HFF-Myc (cell line): ENCODE results near the gene EMC10.
"Not testable (repeated sequence)": the region's sequence is repeated elsewhere in the genome, so short reads cannot be mapped to it uniquely, and the experiment has no call there.

Experiments
- DNase-seq: peaks from one replicate; pipeline ENCODE4 v3.0.0-alpha.2; 2011; ENCODE audit warnings: low read depth; ENCODE audit errors: extremely low read depth
- H3K4me3 ChIP-seq: replicated peaks from 2 replicates; pipeline ENCODE4 v1.5.1; 2011; ENCODE audit warnings: low read depth, mild to moderate bottlenecking, control low read depth, low read length
- CTCF ChIP-seq: IDR thresholded peaks from 2 replicates; pipeline ENCODE4 v1.5.1; 2012; ENCODE audit warnings: mild to moderate bottlenecking, low read depth, low read length, control low read depth; ENCODE audit errors: missing control alignments

The EMC10 gene

DNA sequence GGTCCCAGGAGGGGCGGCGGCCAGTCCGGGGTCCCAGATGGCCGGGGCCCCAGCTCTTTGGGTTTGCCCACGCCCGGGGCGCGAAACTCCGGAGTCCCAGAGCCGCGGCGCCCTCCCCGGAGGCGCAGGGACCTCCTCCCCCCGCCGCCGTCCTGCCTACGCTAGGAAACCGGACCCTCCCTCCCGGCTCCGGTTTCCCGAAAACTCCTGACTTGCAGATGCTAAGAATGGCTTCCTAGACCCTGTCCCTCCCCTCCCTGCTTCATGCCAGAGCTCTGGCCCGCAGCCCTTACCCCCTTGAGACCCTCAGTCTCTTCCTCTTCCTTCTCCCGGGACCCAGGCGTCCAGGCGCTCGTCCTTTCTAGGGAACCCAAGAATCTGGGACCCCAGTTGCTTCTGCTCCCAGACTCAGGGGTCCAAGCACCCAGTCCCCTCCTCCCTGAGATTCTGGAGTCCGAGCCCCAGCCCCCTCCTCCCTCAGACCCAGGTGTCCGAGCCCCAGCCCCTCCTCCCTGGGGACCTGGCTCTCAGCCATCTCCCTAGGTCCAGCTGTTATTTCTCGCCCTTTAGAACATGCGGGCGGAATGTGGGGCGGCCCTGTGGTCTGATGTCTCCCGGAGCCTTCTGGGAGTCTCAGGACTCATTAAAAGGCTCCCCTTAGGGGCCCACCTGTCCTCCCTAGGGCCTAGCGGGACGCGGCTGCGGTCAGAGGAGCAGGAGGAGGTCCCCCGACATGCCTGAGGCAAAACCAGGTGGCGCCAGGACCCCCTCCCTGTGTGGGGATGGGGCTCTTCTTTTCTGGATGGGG, 43.9 kb upstream of the EMC10 start, which contains the start of gene MYBPC2:
MYBPC2 (plus strand) TSS at position 672 of the 808 bp plus-strand sequence; CDS start at position 734, 62 bp downstream.
- peak within 1 kb of the TSS; percentile 38 for H3K4me3 ChIP-seq
- no peak for TF ChIP-seq CTCF
- DNase-seq: no peak

DNA sequence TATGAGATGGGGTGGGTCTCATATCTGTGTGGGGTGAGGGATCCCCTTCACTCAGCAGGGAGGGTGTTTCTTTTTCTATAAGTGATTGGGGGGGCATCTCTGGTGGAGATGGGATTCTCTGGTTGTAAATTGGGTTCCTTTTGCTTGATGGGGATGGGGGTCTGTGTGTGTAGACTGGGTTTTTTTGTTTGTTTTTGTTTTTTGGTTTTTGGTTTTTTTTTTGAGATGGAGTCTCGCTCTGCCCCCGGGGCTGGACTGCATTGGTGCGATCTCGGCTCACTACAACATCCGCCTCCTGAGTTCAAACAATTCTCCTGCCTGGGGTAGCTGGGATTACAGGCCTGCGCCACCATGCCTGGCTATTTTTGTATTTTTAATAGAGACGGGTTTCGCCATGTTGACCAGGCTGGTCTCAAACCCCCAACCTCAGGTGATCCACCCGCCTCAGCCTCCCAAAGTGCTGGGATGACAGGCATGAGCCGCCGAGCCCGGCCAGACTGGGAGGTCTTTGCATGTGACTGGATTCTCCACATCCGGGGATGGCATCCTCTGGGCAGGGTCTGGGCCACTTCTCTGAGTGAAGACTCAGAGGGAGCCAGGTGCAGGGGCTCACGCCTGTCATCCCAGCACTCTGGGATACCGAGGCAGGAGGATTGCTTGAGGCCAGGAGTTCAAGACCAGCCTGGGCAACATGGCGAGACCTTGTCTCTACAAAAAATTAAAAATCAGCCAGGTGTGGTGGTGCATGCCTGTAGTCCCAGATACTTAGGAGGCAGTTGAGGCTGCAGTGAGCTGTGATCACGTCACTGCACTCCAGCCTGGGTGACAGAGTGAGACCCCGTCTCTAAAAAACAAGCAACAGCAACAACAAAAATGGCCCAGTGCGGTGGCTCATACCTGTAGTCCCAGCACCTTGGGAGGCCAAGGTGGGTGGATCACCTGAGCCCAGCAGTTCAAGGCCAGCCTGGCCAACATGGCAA, 42.8 kb upstream of the EMC10 start:
- H3K4me3 ChIP-seq: no peak overlapping the region
- DNase-seq: no peak
- no peak for TF ChIP-seq CTCF

GRCh38 chr19:50434525-50434924, 41.8 kb upstream of the EMC10 start:
- DNase-seq: no peak

GRCh38 chr19:50435221-50435620, 41.1 kb upstream of the EMC10 start:
- no peak for TF ChIP-seq CTCF
- H3K4me3 ChIP-seq: no peak overlapping the region
- no peak for DNase-seq

More at GRCh38 chr19:50434525-50434924, 41.8 kb upstream of the EMC10 start:
- no peak for TF ChIP-seq CTCF
- no peak overlapping the region for H3K4me3 ChIP-seq

GRCh38 chr19:50435627-50436026, 40.7 kb upstream of the EMC10 start:
- H3K4me3 ChIP-seq: no peak overlapping the region
- DNase-seq: no peak
- TF ChIP-seq CTCF: no peak

DNA sequence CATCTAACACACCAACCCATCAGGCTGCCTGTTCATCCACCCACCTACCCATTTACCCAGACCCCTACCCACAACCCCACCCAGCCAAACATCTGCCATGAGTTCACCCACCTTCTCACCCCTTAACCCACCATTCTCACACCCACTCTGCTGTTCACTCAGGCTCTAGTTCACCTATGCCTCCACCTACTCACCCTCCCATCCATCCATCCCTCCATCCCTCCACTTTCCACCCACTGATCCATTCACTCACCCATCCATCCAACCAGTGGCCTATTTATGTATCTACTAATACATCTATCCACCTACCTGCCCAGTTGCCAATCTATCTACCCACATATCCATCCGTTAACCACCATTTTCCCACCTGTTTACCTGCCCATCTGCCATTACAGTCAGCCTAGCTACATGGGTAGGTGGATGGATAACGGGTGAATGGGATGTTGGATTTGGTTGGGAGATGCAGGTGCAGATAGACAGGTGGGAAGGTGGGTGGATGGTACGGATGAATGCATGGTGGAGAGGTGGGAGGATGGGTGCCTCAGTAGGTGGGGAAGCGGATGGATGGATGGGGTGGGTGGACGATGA, 38.4 kb upstream of the EMC10 start:
- DNase-seq: no peak
- H3K4me3 ChIP-seq: no peak overlapping the region
- no peak for TF ChIP-seq CTCF

DNA sequence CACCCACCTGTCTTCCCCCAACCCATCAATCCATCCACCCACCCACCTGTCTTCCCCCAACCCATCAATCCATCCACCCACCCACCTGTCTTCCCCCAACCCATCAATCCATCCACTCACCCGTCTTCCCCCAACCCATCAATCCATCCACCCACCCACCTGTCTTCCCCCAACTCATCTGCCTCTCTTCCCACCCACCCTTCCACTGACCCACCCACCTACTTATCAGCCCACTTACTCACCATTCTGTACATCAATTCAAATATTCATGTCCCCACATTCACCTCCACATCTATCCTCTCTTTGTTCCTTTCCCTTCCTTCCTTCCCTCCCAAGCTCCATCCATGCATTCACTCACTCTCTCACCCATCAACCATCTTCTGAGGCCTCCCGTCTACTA, 37.2 kb upstream of the EMC10 start:
- not testable (repeated sequence) for H3K4me3 ChIP-seq, DNase-seq
